ENCODE measurements around the gene HIGD1A.

DNA sequence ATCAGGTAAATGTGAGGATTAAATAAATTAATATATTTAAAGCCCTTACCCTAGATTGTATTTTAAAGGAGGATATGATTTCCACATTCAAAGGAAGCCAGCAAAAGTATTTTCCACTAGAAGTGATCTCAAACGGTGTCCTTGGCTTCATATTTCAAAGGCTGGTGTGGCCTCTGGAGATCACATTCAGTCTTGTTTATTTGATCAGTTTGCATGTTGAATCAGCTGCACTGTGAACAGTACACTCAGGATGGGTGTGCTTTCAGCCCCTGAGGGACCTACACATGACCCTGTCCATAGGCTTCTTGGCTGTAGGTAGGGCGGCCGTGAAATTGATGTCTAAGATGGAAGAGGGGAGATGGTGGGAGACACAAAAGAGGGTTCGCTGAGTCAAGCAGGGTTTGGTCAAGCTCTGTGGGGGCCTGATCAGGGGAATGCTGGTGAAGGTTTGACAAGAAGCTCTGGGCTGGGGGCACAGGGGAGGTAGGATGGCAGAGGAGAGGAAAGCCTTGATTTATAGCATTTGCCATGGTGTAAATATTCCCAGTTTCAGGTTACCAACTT lies 49.5 kb upstream of the HIGD1A start:
- TF ChIP-seq CTCF (IDR thresholded peaks at IDR 0.05; ENCODE audit: insufficient read depth, low read depth, low read length) (no peak), EZH2 (IDR thresholded peaks at IDR 0.05; ENCODE audit: insufficient read depth, low read length) (no peak)
